Measurements from ENCODE around the gene PTGDS.

- TF ChIP-seq GATA2 (IDR thresholded peaks at IDR 0.05; ENCODE audit: low read depth, low read length) (no peak), GATA3 (IDR thresholded peaks at IDR 0.05; ENCODE audit: low read depth, low read length) (no peak)
These were observed 30.5 kb downstream of the PTGDS start for GRCh38 chr9:137007816-137008270.
